Measurements from ENCODE around the gene TTLL7. TPM values are rescaled to one million over a fixed set of nuclear protein-coding genes. Genes with fewer than 3 reads are reported as not detected.
"Not testable (repeated sequence)": the region's sequence is repeated elsewhere in the genome, so short reads cannot be mapped to it uniquely, and the experiment has no call there.

TTLL7 gene
- total RNA-seq, 4 donors from 2014 or later = 26.2 to 58.1 (median 41.2) TPM

GRCh38 chr1:83994111-83994510 lies 4.8 kb downstream of the TTLL7 start:
- intact Hi-C loops (cut with DNase I) = loop anchor here (10.0 kb wide), 1 partner anchor 131 kb away; no protein-coding TSS in a partner anchor
- no peak for DNase-seq (ENCODE audit: extremely low spot score)
- 100% methylated on average over 1 of the region's 1 CpG for WGBS
- H3K9me3 ChIP-seq = no peaks in the 10 kb centered on the region
- H3K4me1 ChIP-seq = peaks cover 0 to 34% (median 26%) of the 10 kb centered on the region in 4 donors
- no peaks in the 10 kb centered on the region for H3K36me3 ChIP-seq
- no peak overlapping the region for H3K27ac ChIP-seq (replicated peaks in 1 of 4)
- no peaks in the 10 kb centered on the region for H3K27me3 ChIP-seq
- no peak overlapping the region for H3K4me3 ChIP-seq
- no peak for TF ChIP-seq POLR2AphosphoS5 (IDR thresholded peaks at IDR 0.05)
- no peak for TF ChIP-seq CTCF (IDR thresholded peaks at IDR 0.05)
- TF ChIP-seq EP300 (IDR thresholded peaks at IDR 0.05) = no peak
- TF ChIP-seq POLR2A (IDR thresholded peaks at IDR 0.05; ENCODE audit: low read depth) = no peak

GRCh38 chr1:83990734-83991133 lies 8.2 kb downstream of the TTLL7 start:
- intact Hi-C loops (cut with DNase I) = loop anchor here (10.0 kb wide), 1 partner anchor 134 kb away; no protein-coding TSS in a partner anchor
- no peaks in the 10 kb centered on the region for H3K36me3 ChIP-seq
- no peak for DNase-seq (ENCODE audit: extremely low spot score)
- peaks cover 0 to 18% (median 2%) of the 10 kb centered on the region in 4 donors for H3K4me1 ChIP-seq
- H3K27me3 ChIP-seq = no peaks in the 10 kb centered on the region
- TF ChIP-seq POLR2A (IDR thresholded peaks at IDR 0.05; ENCODE audit: low read depth) (no peak), POLR2AphosphoS5 (IDR thresholded peaks at IDR 0.05) (no peak), EP300 (IDR thresholded peaks at IDR 0.05) (no peak), CTCF (IDR thresholded peaks at IDR 0.05) (no peak)
- no peak overlapping the region for H3K4me3 ChIP-seq
- H3K9me3 ChIP-seq = peaks cover 0 to 4% (median 0%) of the 10 kb centered on the region in 4 donors
- no peak overlapping the region for H3K27ac ChIP-seq (replicated peaks in 1 of 4)
- 86% methylated on average over 2 of the region's 2 CpGs for WGBS

GRCh38 chr1:83985048-83985447 lies 13.9 kb downstream of the TTLL7 start:
- H3K27me3 ChIP-seq = no peaks in the 10 kb centered on the region
- no peak overlapping the region for H3K27ac ChIP-seq (replicated peaks in 1 of 4)
- DNase-seq (ENCODE audit: extremely low spot score) = no peak
- TF ChIP-seq POLR2A (IDR thresholded peaks at IDR 0.05; ENCODE audit: low read depth) = no peak
- no peak for TF ChIP-seq CTCF (IDR thresholded peaks at IDR 0.05)
- TF ChIP-seq POLR2AphosphoS5 (IDR thresholded peaks at IDR 0.05) = no peak
- TF ChIP-seq EP300 (IDR thresholded peaks at IDR 0.05) = no peak
- intact Hi-C loops (cut with DNase I) = no loop called here
- H3K4me1 ChIP-seq = no peaks in the 10 kb centered on the region
- WGBS = 93% methylated on average over 3 of the region's 3 CpGs
- peaks cover 0 to 19% (median 8%) of the 10 kb centered on the region in 4 donors for H3K9me3 ChIP-seq
- H3K4me3 ChIP-seq = no peak overlapping the region
- no peaks in the 10 kb centered on the region for H3K36me3 ChIP-seq

GRCh38 chr1:83983918-83984317 lies 15.0 kb downstream of the TTLL7 start:
- 92% methylated on average over 1 of the region's 1 CpG for WGBS
- H3K27ac ChIP-seq (replicated peaks in 1 of 4); DNase-seq (ENCODE audit: extremely low spot score); H3K36me3 ChIP-seq; H3K4me1 ChIP-seq; H3K27me3 ChIP-seq; H3K4me3 ChIP-seq; intact Hi-C loops (cut with DNase I): not testable (repeated sequence)
- H3K9me3 ChIP-seq = peaks cover 0 to 19% (median 8%) of the 10 kb centered on the region in 4 donors

GRCh38 chr1:83978056-83978455 lies 20.9 kb downstream of the TTLL7 start:
- TF ChIP-seq EP300 (IDR thresholded peaks at IDR 0.05) (no peak), POLR2A (IDR thresholded peaks at IDR 0.05; ENCODE audit: low read depth) (no peak), POLR2AphosphoS5 (IDR thresholded peaks at IDR 0.05) (no peak), CTCF (IDR thresholded peaks at IDR 0.05) (no peak)
- Histone ChIP-seq H3K4me3 (no peak overlapping the region), H3K9me3 (peaks cover 0 to 6% (median 2%) of the 10 kb centered on the region in 4 donors), H3K27ac (replicated peaks in 1 of 4) (no peak overlapping the region), H3K27me3 (no peaks in the 10 kb centered on the region), H3K4me1 (peaks cover 0 to 14% (median 3%) of the 10 kb centered on the region in 4 donors), H3K36me3 (no peaks in the 10 kb centered on the region)
- intact Hi-C loops (cut with DNase I) = no loop called here
- WGBS = 86% methylated on average over 1 of the region's 1 CpG
- no peak for DNase-seq (ENCODE audit: extremely low spot score)
